Upper lobe of left lung (tissue), 6 donors: ENCODE measurements around the gene CD14. TPM values are rescaled to one million over a fixed set of nuclear protein-coding genes. Genes with fewer than 3 reads are reported as not detected.

Experiments used
- ATAC-seq, 2 donors: fragments of 200-7000 bp; cut with Tn5 transposase; one replicate each; pipeline ENCODE4 v1.9.1; 2022; ENCODE audit warnings: mild to moderate bottlenecking in 2 of 2, moderate library complexity in 2 of 2; ENCODE audit not compliant: low FRiP score in 2 of 2
- DNase-seq, 2 donors: peaks; one replicate each; pipeline ENCODE4 v3.0.0-alpha.2; 2019 to 2020
- H3K27ac ChIP-seq, 4 donors: fragments of 200-600 bp; sonication (generic); one replicate each; pipeline ENCODE4 v1.5.1; 2016 to 2019
- H3K27me3 ChIP-seq, 4 donors: fragments of 200-600 bp; sonication (generic); one replicate each; pipeline ENCODE4 v1.5.1; 2017 to 2019
- H3K36me3 ChIP-seq, 4 donors: fragments of 200-600 bp; sonication (generic); one replicate each; pipeline ENCODE4 v1.5.1; 2016 to 2019
- H3K4me1 ChIP-seq, 4 donors: fragments of 200-600 bp; sonication (generic); one replicate each; pipeline ENCODE4 v1.5.1; 2018 to 2019
- H3K4me3 ChIP-seq, 4 donors: fragments of 200-600 bp; sonication (generic); one replicate each; pipeline ENCODE4 v1.5.1; 2017 to 2019; ENCODE audit warnings: mild to moderate bottlenecking in 2 of 4, moderate library complexity in 1 of 4
- H3K9me3 ChIP-seq, 4 donors: fragments of 200-600 bp; sonication (generic); one replicate each; pipeline ENCODE4 v1.5.1; 2018 to 2019
- EP300 ChIP-seq, 4 donors: sonication (generic); formaldehyde crosslinking; IDR thresholded peaks; one replicate each; pipeline ENCODE4 v1.5.1; 2017; ENCODE audit warnings: antibody characterized with exemption in 4 of 4, control low read depth in 2 of 4
- POLR2A ChIP-seq, 4 donors: fragments of 450-650 bp; IDR thresholded peaks; one replicate each; pipeline ENCODE4 v1.5.1; 2016 to 2017; ENCODE audit warnings: antibody characterized with exemption in 4 of 4, mild to moderate bottlenecking in 2 of 4
- POLR2AphosphoS5 ChIP-seq, 2 donors: sonication (generic); formaldehyde crosslinking; IDR thresholded peaks; one replicate each; pipeline ENCODE4 v1.5.1; 2017; ENCODE audit warnings: antibody characterized with exemption in 2 of 2
- WGBS, 2 donors: methylation state at CpG; one replicate each; pipeline ENCODE4 v1.1.5; 2017 to 2018; 5-methylcytosine and 5-hydroxymethylcytosine counted together
- total RNA-seq, 6 donors: library from RNA; depleted of rRNA in 4 of 6; stranded (reverse); fragments of >200 nt in 4 of 6; gene quantifications; one replicate each; pipeline versions ENCODE4 v1.1.0 to v1.2.1, GENCODE V29; 2016 to 2021
- TF ChIP-seq, protein P1 (sequence below), 6 experiments: fragments of 450-650 bp in 4 of 6; fragments of 200-600 bp in 2 of 6; sonication (generic) in 2 of 6; IDR thresholded peaks; one replicate each; pipeline ENCODE4 v1.5.1; 2016 to 2019; ENCODE audit warnings: antibody characterized with exemption in 6 of 6
- donor health status: DM: no; HTN: no; CAD: no; lungs with moderate emphysema.
- donor health status: DM: no; HTN: yes; CAD: no; lungs with severe emphysema.

Gene CD14
- total RNA-seq, 6 donors from 2014 or later = 27.3 to 195 (median 102) TPM

DNA sequence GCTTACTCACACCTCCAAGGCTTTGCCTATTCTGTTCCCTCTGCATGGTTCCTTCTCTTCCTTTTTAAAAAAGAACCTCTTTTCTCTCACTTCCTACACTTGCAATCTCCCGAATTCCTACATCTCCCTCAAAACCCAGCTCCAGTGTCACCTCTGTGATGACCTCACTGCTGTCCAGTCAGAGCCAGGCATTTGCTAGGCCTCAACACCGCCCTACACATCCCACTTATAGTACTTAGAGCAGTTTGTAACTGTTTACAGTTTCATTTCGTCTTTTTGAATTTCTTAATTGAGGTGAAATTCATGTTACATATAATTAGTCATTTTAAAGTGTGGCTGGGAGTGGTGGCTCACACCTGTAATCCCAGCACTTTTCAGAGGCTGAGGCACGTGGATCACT lies 30.8 kb downstream of the CD14 start:
- Histone ChIP-seq H3K9me3 (no peaks in the 10 kb centered on the region), H3K36me3 (no peaks in the 10 kb centered on the region), H3K27me3 (no peaks in the 10 kb centered on the region), H3K27ac (peak overlapping the region; percentile 24 to 86 (median 70)), H3K4me3 (no peak overlapping the region), H3K4me1 (peaks cover 0 to 8% (median 7%) of the 10 kb centered on the region in 4 donors)
- ATAC-seq (peak in 1 of 2 donors; percentile 73), DNase-seq (peak in 1 of 2 donors; percentile 54)
- 76% methylated on average over 4 of the region's 4 CpGs for WGBS, 2 donors
- TF ChIP-seq POLR2AphosphoS5 (IDR thresholded peaks at IDR 0.05) (no peak), POLR2A (IDR thresholded peaks at IDR 0.05) (no peak), EP300 (IDR thresholded peaks at IDR 0.05) (no peak)
- TF ChIP-seq, protein P1, sequence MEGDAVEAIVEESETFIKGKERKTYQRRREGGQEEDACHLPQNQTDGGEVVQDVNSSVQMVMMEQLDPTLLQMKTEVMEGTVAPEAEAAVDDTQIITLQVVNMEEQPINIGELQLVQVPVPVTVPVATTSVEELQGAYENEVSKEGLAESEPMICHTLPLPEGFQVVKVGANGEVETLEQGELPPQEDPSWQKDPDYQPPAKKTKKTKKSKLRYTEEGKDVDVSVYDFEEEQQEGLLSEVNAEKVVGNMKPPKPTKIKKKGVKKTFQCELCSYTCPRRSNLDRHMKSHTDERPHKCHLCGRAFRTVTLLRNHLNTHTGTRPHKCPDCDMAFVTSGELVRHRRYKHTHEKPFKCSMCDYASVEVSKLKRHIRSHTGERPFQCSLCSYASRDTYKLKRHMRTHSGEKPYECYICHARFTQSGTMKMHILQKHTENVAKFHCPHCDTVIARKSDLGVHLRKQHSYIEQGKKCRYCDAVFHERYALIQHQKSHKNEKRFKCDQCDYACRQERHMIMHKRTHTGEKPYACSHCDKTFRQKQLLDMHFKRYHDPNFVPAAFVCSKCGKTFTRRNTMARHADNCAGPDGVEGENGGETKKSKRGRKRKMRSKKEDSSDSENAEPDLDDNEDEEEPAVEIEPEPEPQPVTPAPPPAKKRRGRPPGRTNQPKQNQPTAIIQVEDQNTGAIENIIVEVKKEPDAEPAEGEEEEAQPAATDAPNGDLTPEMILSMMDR (IDR thresholded peaks at IDR 0.05) = no peak

DNA sequence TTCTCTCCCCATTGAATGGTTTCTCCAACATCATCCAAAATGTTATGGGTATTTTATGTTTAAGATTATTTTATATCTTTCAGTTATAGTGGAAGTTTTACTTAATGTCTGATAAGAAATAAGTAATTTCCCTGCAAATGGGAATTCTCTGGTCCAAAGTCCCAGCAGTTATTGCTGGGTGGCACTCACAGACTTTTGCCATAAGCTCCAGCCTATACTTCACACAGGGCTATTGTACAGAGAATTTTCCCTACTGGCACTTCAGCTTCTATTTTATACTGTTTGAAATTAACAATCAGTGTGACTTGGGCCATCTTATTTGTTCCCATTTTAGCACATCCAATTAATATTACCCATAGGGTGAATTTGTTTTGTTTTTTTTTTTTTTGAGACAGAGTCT lies 32.9 kb downstream of the CD14 start:
- Histone ChIP-seq H3K27ac (no peak overlapping the region), H3K9me3 (no peaks in the 10 kb centered on the region), H3K27me3 (no peaks in the 10 kb centered on the region), H3K4me1 (peaks cover 15 to 23% (median 22%) of the 10 kb centered on the region in 4 donors), H3K36me3 (no peaks in the 10 kb centered on the region), H3K4me3 (no peak overlapping the region)
- no peak for DNase-seq
- ATAC-seq = no peak
- no peak for TF ChIP-seq POLR2A (IDR thresholded peaks at IDR 0.05)
- no peak for TF ChIP-seq EP300 (IDR thresholded peaks at IDR 0.05)
- no peak for TF ChIP-seq POLR2AphosphoS5 (IDR thresholded peaks at IDR 0.05)
- TF ChIP-seq, protein P1 (IDR thresholded peaks at IDR 0.05) = no peak

DNA sequence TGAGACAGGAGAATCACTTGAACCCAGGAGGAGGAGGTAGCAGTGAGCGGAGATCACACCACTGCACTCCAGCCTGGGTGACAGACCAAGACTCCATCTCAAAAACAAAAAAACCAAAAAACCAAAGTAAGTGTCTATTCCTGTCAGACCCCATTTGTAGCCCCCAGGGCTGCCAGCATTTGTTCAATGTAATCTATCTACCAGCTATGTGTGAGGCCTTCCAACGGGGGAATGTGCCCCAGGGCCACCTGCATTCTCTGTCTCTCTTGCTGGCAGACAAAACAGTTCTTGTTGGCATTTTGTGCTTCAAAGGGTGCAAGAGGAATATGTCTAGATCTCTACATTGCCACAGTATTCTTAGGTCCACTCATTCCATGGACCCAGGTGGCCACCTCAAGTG lies 34.1 kb downstream of the CD14 start:
- Histone ChIP-seq H3K36me3 (no peaks in the 10 kb centered on the region), H3K9me3 (no peaks in the 10 kb centered on the region), H3K27me3 (no peaks in the 10 kb centered on the region), H3K4me1 (peaks cover 19 to 35% (median 28%) of the 10 kb centered on the region in 4 donors), H3K27ac (no peak overlapping the region), H3K4me3 (no peak overlapping the region)
- ATAC-seq = no peak
- WGBS, 2 donors = 63 to 64% methylated on average over 2 of the region's 2 CpGs
- TF ChIP-seq, protein P1 (IDR thresholded peaks at IDR 0.05) = no peak
- TF ChIP-seq POLR2AphosphoS5 (IDR thresholded peaks at IDR 0.05) (no peak), EP300 (IDR thresholded peaks at IDR 0.05) (no peak), POLR2A (IDR thresholded peaks at IDR 0.05) (no peak)
- DNase-seq = no peak

DNA sequence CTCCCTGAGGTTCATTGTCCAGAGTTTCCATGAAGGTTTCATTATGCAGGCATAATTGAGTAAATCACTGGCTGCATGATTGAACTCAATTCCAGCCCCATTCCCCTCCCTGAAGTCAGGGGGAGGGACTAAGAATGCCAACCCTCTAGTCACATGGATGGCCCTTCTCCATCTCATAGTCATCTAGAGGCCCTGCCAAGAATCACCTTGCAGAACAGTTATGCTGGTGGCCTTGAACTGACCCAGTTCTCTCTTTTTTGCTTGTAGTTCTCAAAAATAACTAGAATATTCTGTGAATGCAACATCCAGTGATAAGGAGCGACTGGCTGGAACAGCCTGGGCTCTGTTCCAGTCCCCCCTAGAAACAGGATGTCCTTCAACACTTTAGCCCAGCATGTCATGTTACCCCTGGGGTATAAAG lies 36.6 kb downstream of the CD14 start:
- no peaks in the 10 kb centered on the region for H3K9me3 ChIP-seq
- H3K27ac ChIP-seq = peak overlapping the region; percentile 44 to 79 (median 74)
- 43 to 71% methylated on average over 1 of the region's 1 CpG for WGBS, 2 donors
- peaks cover 19 to 31% (median 22%) of the 10 kb centered on the region in 4 donors for H3K4me1 ChIP-seq
- H3K4me3 ChIP-seq = no peak overlapping the region
- ATAC-seq (peak in 1 of 2 donors; percentile 41), DNase-seq (no peak)
- TF ChIP-seq EP300 (IDR thresholded peaks at IDR 0.05) = no peak
- TF ChIP-seq POLR2A (IDR thresholded peaks at IDR 0.05) = peak in 1 of 4 donors; percentile 26
- H3K36me3 ChIP-seq = no peaks in the 10 kb centered on the region
- no peaks in the 10 kb centered on the region for H3K27me3 ChIP-seq

DNA sequence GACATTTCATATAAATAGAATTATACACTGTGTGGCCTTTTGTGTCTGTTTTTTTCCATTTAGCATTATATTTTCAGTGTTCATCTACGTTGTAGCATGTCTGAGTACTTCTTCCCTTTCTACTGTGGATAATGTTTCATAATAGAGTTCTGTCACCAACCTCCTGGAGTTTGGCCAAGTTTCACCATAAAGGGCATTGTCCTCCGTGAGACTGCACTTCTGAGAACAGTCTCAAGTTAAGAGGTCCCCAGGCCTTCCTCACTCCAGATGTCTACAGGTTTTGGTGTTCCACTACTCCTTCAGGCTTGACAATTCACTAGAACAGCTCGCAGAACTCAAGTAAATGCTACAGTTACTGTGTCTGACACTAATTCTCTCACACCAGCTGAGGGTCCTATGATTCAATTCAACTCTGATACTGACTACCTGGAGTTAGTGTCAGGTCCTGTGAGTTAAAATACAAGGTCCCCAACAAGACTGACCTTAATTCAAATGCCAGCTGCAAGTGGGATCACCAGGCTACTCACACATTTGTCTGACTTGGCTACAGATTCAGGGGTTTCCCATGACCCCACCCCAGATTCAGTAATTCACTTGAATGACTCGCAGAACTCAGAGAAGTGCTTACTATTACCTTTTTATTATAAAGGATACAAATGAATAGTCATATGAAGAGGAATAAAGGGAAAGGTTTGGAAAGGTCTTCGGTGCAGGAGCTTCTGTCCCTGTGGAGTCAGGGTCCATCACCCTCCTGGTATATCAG lies 37.3 kb downstream of the CD14 start:
- Histone ChIP-seq H3K36me3 (no peaks in the 10 kb centered on the region), H3K9me3 (no peaks in the 10 kb centered on the region), H3K4me3 (no peak overlapping the region), H3K27me3 (no peaks in the 10 kb centered on the region), H3K27ac (peak overlapping the region; percentile 44 to 79 (median 74)), H3K4me1 (peaks cover 21 to 31% (median 23%) of the 10 kb centered on the region in 4 donors)
- TF ChIP-seq POLR2AphosphoS5 (IDR thresholded peaks at IDR 0.05) = peak in 1 of 2 donors; percentile 42
- TF ChIP-seq EP300 (IDR thresholded peaks at IDR 0.05) = no peak
- TF ChIP-seq POLR2A (IDR thresholded peaks at IDR 0.05) = peak in 1 of 4 donors; percentile 31
- TF ChIP-seq, protein P1 (IDR thresholded peaks at IDR 0.05) = no peak
- 55 to 63% methylated on average over 5 of the region's 5 CpGs for WGBS, 2 donors
- ATAC-seq = peak in 1 of 2 donors; percentile 81
- peak in 1 of 2 donors; percentile 80 for DNase-seq
